Spleen (tissue), 11 donors: ENCODE results near the gene TMPRSS6. TPM values are rescaled to one million over a fixed set of nuclear protein-coding genes. Genes with fewer than 3 reads are reported as not detected.

Experiments
- DNase-seq: peaks from one replicate; pipeline ENCODE4 v3.0.0-alpha.2; 2020
- H3K27ac ChIP-seq, 8 donors: fragments of 200-600 bp; sonication (generic) in 7 of 8; 1 replicate in 4 of 8; 2 replicates in 4 of 8; pipeline versions ENCODE4 v1.5.0 to v1.8.0; 2016 to 2021; ENCODE audit warnings: inconsistent platforms in 4 of 8, mild to moderate bottlenecking in 4 of 8, moderate library complexity in 1 of 8
- H3K27me3 ChIP-seq, 7 donors: fragments of 200-600 bp; sonication (generic) in 6 of 7; replicated peaks in 1 of 7; 1 replicate in 4 of 7; 2 replicates in 3 of 7; pipeline versions ENCODE4 v1.5.0 to v1.8.0; 2016 to 2021; ENCODE audit warnings: inconsistent platforms in 3 of 7, mild to moderate bottlenecking in 1 of 7
- H3K36me3 ChIP-seq, 6 donors: fragments of 200-600 bp; sonication (generic) in 5 of 6; 1 replicate in 4 of 6; 2 replicates in 2 of 6; pipeline versions ENCODE4 v1.5.0 to v1.8.0; 2016 to 2021; ENCODE audit warnings: inconsistent platforms in 2 of 6
- H3K4me1 ChIP-seq, 6 donors: fragments of 200-600 bp; sonication (generic) in 5 of 6; 1 replicate in 3 of 6; 2 replicates in 3 of 6; pipeline versions ENCODE4 v1.5.0 to v1.8.0; 2016 to 2021; ENCODE audit warnings: inconsistent platforms in 3 of 6
- H3K4me3 ChIP-seq, 8 donors: fragments of 200-600 bp; sonication (generic) in 7 of 8; 1 replicate in 4 of 8; 2 replicates in 4 of 8; pipeline versions ENCODE4 v1.5.0 to v1.8.0; 2016 to 2021; ENCODE audit warnings: inconsistent platforms in 4 of 8, mild to moderate bottlenecking in 4 of 8, moderate library complexity in 2 of 8
- H3K9me3 ChIP-seq, 8 donors: fragments of 200-600 bp; sonication (generic) in 7 of 8; 1 replicate in 4 of 8; 2 replicates in 4 of 8; pipeline versions ENCODE4 v1.5.0 to v1.8.0; 2016 to 2021; ENCODE audit warnings: inconsistent platforms in 4 of 8
- POLR2A ChIP-seq, 3 donors: fragments of 450-650 bp; IDR thresholded peaks; one replicate each; pipeline ENCODE4 v1.5.1; 2017; ENCODE audit warnings: antibody characterized with exemption in 3 of 3, mild to moderate bottlenecking in 1 of 3
- POLR2AphosphoS5 ChIP-seq, 3 donors: sonication (generic); formaldehyde crosslinking; IDR thresholded peaks; one replicate each; pipeline ENCODE4 v1.5.1; 2017; ENCODE audit warnings: antibody characterized with exemption in 3 of 3
- WGBS, 5 donors: extraction: QIAGEN DNeasy Blood & Tissue Kit in 3 of 5; methylation state at CpG; one replicate each; pipeline versions ENCODE4 v1.1.5 to v1.1.7; 2013 to 2018; 5-methylcytosine and 5-hydroxymethylcytosine counted together
- intact Hi-C: fragments of 100-400 bp; cut with DNase I; formaldehyde crosslinking; loops from one replicate; pipeline ENCODE4 v1.15.0; 2023; ENCODE audit warnings: low total_unique reads
- polyA plus RNA-seq, 3 donors: library from polyadenylated mRNA; stranded (reverse); fragments of 200-250 nt; gene quantifications; one replicate each; pipeline ENCODE4 v1.2.1, GENCODE V29; 2013
- total RNA-seq, 7 donors: library from RNA; depleted of rRNA in 3 of 7; stranded (reverse); fragments of >200 nt in 3 of 7; fragmentation: NEBNext Ultra II Directional in 4 of 7; extraction: Animal tissue kit (Norgen Biotek cat#: 25700) in 4 of 7; gene quantifications; one replicate each; pipeline versions ENCODE4 v1.1.0 to v1.2.1, GENCODE V29; 2016 to 2021
- TF ChIP-seq, protein P1 (sequence below), 11 experiments: fragments of 200-600 bp in 7 of 11; fragments of 450-650 bp in 4 of 11; sonication (generic) in 4 of 11; IDR thresholded peaks in 8 of 11; conservative IDR thresholded peaks in 3 of 11; 1 replicate in 7 of 11; 2 replicates in 4 of 11; pipeline versions ENCODE4 v1.4.0 to v1.8.0; 2016 to 2021; ENCODE audit warnings: antibody characterized with exemption in 11 of 11, inconsistent platforms in 4 of 11, mild to moderate bottlenecking in 1 of 11
- donor health status: healthy with polysubstance abuse.
- donor health status: DM: no; HTN: no; CAD: no; lungs with moderate emphysema.
- donor health status: DM: no; HTN: no; CAD: no.
- donor health status: Bipolar disorder and iron deficiency.
- donor health status: healthy.
- donor health status: DM: no; HTN: no; CAD: no.
- donor health status: DM: yes; HTN: yes; CAD: no.

Gene TMPRSS6
- total and polyA plus RNA-seq, 10 donors, result 0.09 to 0.55 (median 0.28) TPM; not detected in 5

DNA sequence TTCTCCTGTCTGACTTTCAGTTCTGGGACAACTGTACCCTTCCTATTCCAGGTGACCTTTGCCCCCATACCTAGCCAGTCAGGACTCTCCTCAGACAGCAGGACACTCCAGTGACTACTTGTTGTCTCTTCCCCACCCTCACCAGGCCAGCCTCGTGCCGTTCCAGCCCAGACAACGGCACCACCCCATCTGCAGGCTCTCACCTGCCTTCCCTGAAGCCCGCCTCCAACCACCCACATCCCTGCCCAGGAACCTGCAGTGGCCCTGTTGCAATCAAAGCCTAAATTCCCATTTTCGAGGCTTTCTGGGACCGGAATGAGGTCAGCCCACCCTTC, 36.5 kb upstream of the TMPRSS6 start:
- Histone ChIP-seq H3K4me3 (peak overlapping the region in 5 of 8 donors; percentile 17 to 70 (median 45)), H3K4me1 (peaks cover 0 to 73% (median 10%) of the 10 kb centered on the region in 6 donors), H3K9me3 (peaks cover 0 to 4% (median 0%) of the 10 kb centered on the region in 8 donors), H3K36me3 (peaks cover 0 to 32% (median 5%) of the 10 kb centered on the region in 6 donors), H3K27me3 (peaks cover 0 to 7% (median 0%) of the 10 kb centered on the region in 7 donors), H3K27ac (peak overlapping the region in 3 of 8 donors; percentile 84 to 89 (median 85))
- 60 to 72% (median 64%) methylated on average over 6 of the region's 6 CpGs for WGBS, 5 donors
- TF ChIP-seq POLR2A (IDR thresholded peaks at IDR 0.05) (no peak), POLR2AphosphoS5 (IDR thresholded peaks at IDR 0.05) (no peak)
- TF ChIP-seq, protein P1, sequence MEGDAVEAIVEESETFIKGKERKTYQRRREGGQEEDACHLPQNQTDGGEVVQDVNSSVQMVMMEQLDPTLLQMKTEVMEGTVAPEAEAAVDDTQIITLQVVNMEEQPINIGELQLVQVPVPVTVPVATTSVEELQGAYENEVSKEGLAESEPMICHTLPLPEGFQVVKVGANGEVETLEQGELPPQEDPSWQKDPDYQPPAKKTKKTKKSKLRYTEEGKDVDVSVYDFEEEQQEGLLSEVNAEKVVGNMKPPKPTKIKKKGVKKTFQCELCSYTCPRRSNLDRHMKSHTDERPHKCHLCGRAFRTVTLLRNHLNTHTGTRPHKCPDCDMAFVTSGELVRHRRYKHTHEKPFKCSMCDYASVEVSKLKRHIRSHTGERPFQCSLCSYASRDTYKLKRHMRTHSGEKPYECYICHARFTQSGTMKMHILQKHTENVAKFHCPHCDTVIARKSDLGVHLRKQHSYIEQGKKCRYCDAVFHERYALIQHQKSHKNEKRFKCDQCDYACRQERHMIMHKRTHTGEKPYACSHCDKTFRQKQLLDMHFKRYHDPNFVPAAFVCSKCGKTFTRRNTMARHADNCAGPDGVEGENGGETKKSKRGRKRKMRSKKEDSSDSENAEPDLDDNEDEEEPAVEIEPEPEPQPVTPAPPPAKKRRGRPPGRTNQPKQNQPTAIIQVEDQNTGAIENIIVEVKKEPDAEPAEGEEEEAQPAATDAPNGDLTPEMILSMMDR (IDR thresholded peaks at IDR 0.05 in 8 of 11, conservative IDR thresholded peaks at IDR 0.05 in 3 of 11), result no peak
- intact Hi-C loops, result no loop called here
- no peak for DNase-seq

DNA sequence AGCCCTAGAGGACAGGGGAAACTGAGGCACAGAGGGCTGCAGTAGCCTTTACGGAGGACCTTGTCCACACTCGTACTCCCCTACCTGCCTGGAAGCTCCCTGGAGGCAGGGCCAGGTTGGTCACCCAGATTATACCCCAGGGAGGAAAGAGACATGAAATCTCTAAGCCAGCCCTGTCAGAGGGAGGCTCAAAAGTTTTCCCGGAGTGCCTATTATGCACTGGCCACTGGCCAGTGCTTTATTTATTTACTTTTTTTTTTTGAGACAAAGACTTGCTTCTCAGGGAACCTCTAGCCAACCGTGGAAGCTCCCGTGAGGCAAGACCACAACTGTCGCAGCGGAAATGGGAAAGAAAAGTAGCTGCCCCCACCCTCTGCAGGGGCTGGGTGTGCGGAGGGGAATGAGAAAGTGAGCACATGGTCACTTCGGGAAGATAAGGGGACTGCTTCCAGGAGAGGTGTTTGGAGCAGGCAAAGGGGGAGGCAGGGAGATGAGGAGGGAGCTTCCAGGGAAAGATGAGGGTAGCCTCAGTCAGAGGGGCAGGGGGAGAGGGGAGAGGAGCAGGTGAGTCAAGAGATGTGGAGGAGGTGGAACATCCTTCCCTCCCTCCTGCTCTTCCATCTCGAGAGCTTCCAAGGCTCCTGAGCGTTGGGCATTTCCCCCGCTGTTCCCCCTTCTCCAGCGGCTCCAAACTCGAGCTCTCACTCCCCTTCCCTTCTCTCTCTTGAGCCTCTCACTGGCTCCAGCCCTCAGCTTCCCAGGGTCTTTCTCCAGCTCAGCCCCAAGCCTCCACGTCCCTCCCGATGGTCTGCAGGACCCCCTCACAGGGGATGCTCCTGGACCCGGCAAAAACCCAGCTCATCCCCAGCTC, 35.9 kb upstream of the TMPRSS6 start:
- 46 to 54% (median 52%) methylated on average over 14 to 17 of the region's 17 CpGs for WGBS, 5 donors
- H3K36me3 ChIP-seq, result peaks cover 0 to 39% (median 8%) of the 10 kb centered on the region in 6 donors
- H3K27ac ChIP-seq, result peak overlapping the region in 3 of 8 donors; percentile 84 to 89 (median 85)
- no peaks in the 10 kb centered on the region for H3K9me3 ChIP-seq
- peaks cover 0 to 7% (median 0%) of the 10 kb centered on the region in 7 donors for H3K27me3 ChIP-seq
- DNase-seq, result no peak
- TF ChIP-seq POLR2AphosphoS5 (IDR thresholded peaks at IDR 0.05) (no peak), POLR2A (IDR thresholded peaks at IDR 0.05) (no peak)
- TF ChIP-seq, protein P1 (IDR thresholded peaks at IDR 0.05 in 8 of 11, conservative IDR thresholded peaks at IDR 0.05 in 3 of 11), result no peak
- H3K4me1 ChIP-seq, result peaks cover 0 to 79% (median 10%) of the 10 kb centered on the region in 6 donors
- H3K4me3 ChIP-seq, result peak overlapping the region in 3 of 8 donors; percentile 17 to 70 (median 45)
- intact Hi-C loops, result no loop called here

DNA sequence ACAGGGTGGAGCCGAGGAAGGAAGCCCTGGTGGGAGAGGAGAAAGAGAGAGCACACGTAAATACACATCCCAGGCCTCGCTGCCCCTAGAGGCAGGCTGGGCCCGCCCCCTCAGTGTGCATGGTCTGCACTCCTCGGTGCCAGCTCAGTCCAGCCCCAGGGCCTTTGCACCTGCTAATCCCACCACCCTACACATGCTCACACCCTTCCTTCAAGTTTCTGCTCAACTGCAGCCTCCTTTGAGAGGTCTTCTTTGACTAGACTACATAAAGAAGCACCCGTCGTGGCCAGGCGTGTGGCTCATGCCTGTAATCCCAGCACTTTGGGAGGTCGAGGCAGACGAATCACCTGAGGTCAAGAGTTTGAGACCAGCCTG, 34.7 kb upstream of the TMPRSS6 start:
- H3K4me3 ChIP-seq, result no peak overlapping the region
- peak overlapping the region in 1 of 8 donors; percentile 89 for H3K27ac ChIP-seq
- intact Hi-C loops, result no loop called here
- H3K4me1 ChIP-seq, result peaks cover 0 to 77% (median 10%) of the 10 kb centered on the region in 6 donors
- no peaks in the 10 kb centered on the region for H3K9me3 ChIP-seq
- TF ChIP-seq, protein P1 (IDR thresholded peaks at IDR 0.05 in 8 of 11, conservative IDR thresholded peaks at IDR 0.05 in 3 of 11), result no peak
- no peak for TF ChIP-seq POLR2AphosphoS5 (IDR thresholded peaks at IDR 0.05)
- 79 to 86% (median 84%) methylated on average over 10 of the region's 10 CpGs for WGBS, 5 donors
- peaks cover 0 to 7% (median 0%) of the 10 kb centered on the region in 7 donors for H3K27me3 ChIP-seq
- H3K36me3 ChIP-seq, result peaks cover 0 to 50% (median 8%) of the 10 kb centered on the region in 6 donors
- DNase-seq, result no peak

DNA sequence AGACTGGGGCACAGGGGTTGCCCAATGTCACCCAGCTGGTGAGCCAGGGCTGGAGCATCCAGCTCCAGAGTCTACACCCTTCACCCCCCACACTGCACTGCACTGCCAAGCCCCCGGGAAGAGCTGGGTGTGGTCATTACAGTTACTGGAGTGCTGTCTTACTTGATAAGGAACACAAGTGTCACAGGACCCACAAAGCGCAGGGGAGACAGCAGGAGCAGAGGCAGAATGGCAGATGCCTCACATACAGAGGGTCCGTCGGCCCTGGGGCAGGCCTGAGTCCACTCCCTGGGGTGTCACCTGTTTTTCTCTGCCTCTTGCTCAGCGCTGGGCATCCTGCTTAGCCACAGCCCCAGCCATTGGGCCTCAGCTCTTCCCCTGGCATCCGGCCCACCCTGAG, 32.5 kb upstream of the TMPRSS6 start:
- 60 to 91% (median 72%) methylated on average over 5 to 6 of the region's 6 CpGs for WGBS, 5 donors
- TF ChIP-seq, protein P1 (IDR thresholded peaks at IDR 0.05 in 8 of 11, conservative IDR thresholded peaks at IDR 0.05 in 3 of 11), result no peak
- TF ChIP-seq POLR2AphosphoS5 (IDR thresholded peaks at IDR 0.05), result peak in 1 of 3 donors; percentile 16
- TF ChIP-seq POLR2A (IDR thresholded peaks at IDR 0.05), result no peak
- DNase-seq, result no peak
- Histone ChIP-seq H3K4me3 (no peak overlapping the region), H3K27ac (peak overlapping the region in 1 of 8 donors; percentile 59), H3K4me1 (peaks cover 0 to 55% (median 7%) of the 10 kb centered on the region in 6 donors), H3K36me3 (peaks cover 0 to 72% (median 14%) of the 10 kb centered on the region in 6 donors), H3K9me3 (no peaks in the 10 kb centered on the region), H3K27me3 (peaks cover 0 to 7% (median 0%) of the 10 kb centered on the region in 7 donors)
- intact Hi-C loops, result no loop called here
